ENCODE results near the gene C16orf54.
"Not testable (repeated sequence)": the region's sequence is repeated elsewhere in the genome, so short reads cannot be mapped to it uniquely, and the experiment has no call there.

C16orf54 gene

DNA sequence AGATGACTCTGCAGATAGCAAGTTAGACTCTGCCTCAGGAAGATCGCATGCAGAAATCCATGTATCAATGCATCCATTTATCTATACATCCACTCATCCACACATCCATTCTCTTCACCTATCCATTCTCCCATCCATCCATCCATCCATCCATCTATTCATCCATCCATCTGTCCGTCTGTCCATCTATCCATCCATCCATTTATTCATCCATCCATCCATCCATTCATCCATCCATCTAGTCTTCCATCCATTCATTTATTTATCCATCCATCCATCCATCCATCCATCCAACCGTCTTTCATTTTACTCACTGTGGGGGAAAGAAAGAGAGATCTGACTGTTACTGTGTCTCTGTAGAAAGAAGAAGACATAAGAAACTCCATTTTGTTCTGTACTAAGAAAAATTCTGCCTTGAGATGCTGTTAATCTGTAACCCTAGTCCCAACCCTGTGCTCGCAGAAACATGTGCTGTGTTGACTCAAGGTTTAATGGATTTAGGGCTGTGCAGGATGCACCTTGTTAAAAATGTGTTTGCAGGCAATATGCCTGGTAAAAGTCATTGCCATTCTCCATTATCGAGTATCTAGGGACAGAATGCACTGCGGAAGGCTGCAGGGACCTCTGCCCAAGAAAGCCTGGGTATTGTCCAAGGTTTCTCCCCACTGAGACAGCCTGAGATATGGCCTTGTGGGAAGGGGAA lies 5.7 kb downstream of the C16orf54 start:
- DNase-seq (ENCODE audit: low spot score) = not testable (repeated sequence)

DNA sequence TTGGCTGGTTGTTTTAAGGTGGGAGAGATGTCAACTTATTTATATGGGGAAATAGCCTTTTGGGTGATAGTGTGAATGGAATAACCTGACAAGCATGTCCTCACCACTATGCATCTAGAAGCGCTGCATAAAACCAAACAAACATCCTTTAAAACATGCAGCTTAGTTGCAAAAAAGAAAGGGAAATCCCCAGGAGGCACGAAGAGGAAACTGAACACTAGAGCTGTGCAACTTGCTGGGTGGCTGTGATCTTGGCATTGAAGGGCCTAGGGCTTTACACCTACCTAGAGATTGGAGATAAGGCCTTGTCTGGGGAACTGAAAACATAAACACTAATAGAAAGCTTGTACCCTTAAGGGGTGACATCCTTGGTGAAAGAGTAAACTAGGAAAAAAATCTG lies 7.3 kb downstream of the C16orf54 start:
- DNase-seq (ENCODE audit: low spot score) = peak; percentile 82

DNA sequence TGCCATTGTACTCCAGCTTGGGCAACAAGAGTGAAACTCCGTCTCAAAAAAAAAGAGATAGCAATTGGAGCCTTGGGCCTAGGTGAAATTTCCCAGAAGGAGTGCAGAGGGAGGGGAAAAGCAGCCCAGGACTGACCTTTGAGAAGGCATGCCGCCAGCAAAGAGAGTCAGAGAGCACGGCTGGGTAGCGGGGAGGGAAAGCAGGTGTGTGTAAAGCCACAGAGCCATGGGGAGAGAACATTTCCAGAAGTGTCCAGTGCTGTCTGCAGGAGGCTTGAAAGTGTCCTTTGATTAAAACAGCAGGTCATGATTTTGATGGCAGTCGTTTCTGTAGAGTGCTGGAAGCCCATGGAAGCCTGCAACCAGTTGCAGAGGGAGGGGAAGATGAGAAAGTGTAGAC lies 8.1 kb downstream of the C16orf54 start:
- no peak for DNase-seq (ENCODE audit: low spot score)

DNA sequence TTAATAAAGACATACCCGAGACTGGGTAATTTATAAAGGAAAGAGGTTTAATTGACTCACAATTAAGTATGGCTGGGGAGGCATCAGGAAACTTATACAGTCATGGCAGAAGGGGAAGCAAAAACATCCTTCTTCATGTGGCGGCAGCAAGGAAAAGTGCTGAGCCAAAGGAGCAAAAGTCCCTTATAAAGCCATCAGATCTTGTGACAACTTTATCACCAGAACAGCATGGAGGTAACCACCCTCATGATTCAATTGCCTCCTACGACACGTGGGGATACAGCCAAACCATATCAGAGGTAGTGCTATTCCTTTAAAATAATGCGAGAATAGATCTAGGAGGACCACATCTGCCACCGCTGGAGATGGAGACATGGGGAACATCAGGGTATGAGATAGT lies 9.0 kb downstream of the C16orf54 start:
- no peak for DNase-seq (ENCODE audit: low spot score)

DNA sequence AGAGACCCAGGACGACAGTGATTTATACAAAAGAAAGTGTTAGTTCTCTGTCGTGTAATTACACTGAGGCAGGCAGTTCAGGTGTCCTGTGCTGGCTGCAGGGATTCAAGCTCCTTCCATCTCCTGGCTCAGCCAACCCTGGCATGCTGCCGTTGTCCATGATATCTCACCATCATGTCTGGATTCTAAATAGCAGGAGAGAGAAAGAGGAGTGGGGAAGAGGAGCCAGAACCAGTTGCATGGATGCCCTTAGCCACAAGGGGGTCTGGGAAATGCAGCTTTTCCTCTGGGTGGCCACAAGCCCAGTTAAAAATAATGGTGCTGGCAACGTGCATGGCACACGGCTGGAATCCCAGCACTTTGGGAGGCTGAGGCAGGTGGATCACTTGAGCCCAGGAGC lies 9.7 kb downstream of the C16orf54 start:
- DNase-seq (ENCODE audit: low spot score) = no peak

DNA sequence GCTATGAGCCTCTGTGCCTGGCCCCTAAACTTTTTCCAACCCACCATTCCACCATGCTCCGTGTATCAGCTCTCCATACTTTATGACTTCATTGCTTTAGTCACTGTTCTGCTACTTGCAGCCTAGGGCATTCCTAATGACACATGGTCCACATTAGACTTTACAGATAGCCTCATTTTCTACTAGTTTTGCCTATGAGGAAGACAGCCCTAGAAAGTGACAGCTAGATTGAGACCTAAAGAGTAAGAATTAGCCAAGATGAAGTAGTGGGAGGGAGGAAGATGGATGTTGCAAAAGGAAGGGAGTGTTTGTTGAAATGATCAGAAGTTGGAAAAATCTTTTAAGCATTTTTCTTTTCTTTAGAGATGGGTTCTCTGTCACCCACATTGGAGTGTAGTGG lies 11.0 kb downstream of the C16orf54 start:
- DNase-seq (ENCODE audit: low spot score) = no peak

DNA sequence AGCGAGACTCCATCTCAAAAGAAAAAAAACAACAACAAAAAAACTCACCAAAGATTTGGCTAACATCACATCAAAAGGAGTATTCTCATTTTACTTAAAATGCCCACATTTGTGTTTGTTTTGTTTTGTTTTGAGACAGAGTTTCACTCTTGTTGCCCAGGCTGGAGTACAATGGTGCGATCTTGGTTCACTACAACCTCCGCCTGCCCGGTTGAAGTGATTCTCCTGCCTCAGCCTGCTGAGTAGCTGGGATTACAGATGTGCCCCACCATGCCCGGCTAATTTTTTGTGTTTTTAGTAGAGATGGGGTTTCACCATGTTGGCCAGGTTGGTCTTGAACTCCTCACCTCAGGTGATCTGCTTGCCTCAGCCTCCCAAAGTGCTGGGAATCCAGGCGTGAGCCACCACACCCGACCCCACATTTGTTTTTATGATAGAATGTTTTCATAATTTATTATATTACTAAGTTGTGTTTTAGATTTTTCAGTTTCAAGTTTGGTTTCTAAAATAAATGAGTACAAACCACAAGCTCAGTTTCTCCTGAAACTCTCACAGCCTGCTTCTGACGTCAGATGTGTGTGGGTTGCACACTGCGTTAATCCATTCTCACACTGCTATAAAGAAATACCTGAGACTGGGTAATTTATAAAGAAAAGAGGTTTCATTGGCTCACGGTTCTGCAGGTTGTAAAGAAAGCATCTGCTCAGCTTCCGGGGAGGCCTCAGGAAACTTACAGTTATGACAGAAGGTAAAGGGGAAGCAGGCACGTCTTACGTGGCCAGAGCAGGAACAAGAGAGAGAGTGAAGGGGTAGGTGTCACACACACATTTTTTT lies 13.8 kb downstream of the C16orf54 start:
- DNase-seq (ENCODE audit: low spot score) = peak; percentile 17

DNA sequence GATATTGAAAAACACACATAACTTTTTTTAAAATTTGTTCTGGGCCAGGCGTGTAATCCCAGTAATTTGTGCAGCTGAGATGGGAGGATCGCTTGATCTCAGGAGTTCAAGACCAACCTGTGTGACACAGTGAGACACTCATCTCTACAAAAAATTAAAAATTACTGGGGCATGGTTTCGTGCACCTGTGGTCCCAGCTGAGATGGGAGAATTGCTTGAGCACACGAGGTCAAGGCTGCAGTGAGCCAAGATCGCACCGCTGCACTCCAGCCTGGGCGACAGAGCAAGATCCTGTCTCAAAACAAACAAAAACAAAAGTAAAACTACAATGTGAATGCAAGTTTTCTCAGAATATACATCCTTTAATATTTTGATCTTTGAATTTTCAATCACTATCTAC lies 15.1 kb downstream of the C16orf54 start:
- no peak for DNase-seq (ENCODE audit: low spot score)

DNA sequence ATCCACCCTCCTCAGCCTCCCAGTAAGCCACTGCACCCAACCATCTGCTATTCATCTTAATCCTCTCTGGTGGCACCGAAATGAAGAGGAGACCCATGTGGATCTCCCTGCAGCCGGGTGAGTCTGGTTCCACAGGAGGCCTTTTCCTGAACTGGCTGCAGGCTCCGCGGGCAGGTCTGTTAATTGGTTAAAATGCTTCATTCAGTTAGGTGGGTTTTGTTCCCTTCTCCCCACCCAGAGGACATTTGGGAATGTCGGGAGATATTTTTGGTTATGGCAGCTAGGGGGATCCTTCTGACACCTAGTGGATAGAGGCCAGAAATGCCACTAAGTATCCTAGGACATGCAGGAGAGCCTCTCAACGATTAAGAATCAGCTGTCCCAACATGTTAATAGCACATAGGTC lies 16.7 kb downstream of the C16orf54 start:
- no peak for DNase-seq (ENCODE audit: low spot score)

DNA sequence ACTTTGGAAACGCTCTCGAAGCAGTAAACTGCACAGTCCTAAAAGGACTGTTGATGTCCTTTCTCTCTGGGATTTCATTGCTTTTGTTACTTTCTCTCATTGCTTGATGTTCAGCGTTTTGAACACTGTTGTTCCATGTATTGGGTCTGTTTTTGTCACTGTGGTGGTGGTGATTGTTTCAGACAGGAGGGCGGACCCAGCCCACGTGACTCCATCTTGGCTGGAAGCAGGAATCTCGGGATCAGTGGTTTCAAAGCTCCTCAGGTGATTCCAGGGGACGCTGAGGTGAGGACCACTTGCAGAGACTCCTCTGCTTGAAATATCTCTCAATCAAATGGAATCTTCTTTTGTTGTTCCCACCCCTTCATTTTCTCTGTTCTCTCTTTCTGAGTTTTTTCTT lies 18.3 kb downstream of the C16orf54 start:
- DNase-seq (ENCODE audit: low spot score) = no peak

DNA sequence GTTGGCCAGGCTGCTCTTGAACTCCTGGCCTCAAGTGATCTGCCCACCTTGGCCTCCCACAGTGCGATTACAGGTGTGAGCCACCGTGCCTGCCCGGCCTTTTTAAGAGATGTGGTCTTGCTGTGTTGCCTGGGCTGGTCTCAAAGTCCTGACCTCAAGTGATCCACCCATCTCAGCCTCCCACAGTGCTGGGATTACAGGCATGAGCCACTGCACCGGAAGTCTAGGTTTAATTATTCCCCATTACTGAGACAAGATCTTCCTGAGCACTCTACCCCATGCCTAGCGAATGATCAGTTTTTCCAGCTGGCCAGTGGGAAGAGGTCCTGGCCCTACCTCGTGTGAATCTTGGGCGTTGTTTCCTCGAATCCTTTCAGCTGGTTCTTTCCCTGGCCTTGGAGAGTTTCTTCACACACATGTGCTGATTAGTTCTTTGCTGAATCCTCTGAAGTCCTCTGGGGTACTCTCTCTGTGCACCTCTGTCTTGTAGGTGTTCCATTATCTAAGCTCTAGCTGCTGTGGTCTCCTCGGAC lies 18.9 kb downstream of the C16orf54 start:
- DNase-seq (ENCODE audit: low spot score) = no peak

DNA sequence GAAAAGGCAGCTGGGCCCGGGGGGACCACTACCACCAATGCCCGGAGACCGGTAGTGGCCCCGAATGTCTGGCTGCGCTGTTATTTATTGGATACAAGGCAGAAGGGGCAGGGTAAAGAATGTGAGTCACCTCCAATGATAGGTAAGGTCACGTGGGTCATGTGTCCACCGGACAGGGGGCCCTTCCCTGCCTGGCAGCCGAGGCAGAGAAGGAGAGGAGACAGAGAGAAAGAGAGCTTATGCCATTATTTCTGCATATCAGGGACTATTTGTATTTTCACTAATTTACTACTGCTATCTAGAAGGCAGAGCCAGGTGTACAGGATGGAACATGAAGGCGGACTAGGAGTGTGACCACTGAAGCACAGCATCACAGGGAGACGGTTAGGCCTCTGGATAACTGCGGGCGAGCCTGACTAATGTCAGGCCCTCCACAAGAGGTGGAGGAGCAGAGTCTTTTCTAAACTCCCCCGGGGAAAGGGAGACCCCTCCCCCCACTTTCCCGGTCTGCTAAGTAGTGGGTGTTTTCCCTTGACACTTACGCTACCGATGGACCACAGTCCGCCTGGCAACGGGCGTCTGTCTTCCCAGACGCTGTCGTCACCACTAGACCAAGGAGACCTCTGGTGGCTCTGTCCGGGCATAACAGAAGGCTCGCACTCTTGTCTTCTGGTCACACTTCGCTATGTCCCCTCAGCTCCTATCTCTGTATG lies 24.5 kb downstream of the C16orf54 start:
- DNase-seq (ENCODE audit: low spot score) = peak; percentile 57

DNA sequence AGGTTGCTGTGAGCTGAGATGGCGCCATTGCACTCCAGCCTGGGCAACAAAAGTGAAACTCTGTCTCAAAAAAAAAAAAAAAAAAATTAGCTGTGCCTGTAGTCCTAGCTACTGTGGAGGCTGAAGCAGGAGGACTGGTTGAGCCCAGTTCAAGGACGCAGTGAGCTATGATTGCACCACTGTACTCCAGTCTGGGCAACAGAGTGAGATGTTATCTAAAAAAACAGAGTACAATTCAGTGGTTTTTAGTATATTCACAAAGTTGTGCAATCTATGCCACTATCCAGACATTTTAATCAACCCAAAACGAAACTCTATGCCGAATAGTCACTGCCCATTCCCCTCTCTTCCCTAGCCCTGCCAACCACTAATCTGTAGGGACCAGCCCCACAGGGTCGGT lies 25.1 kb downstream of the C16orf54 start:
- no peak for DNase-seq (ENCODE audit: low spot score)

DNA sequence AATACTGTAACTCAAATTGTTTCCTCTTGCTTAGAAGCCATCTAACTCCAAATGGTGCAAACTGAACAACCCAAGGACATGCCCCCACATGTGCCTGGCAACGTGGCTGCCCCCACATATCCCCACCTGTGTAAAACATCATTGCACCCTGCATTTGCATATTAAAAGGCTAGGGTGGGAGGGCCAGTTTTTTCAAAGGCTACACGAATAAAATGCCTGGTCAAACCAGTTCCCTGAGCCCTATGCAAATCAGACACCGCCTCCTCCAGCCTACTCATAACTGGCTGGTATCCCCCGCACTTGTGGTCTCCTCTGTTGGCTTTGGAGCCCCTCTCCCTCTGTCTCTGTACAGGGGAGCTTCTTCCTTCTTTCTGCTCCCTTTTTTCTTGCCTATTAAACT lies 26.7 kb downstream of the C16orf54 start:
- DNase-seq (ENCODE audit: low spot score) = no peak

DNA sequence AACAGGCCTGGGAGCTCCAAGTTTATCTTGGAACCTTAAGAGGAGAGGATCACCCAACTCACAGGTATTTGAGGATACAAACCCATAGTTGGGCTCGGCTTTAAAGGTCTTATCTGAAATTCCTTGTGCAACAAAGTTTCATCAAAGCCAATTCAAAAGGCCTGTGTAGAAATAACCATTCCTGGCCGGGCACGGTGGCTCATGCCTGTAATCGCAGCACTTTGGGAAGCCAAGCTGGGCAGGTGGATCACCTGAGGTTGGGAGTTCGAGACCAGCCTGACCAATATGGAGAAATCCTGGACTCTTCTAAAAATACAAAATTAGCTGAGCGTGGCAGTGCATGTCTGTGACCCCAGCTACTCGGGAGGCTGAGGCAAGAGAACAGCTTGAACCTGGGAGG lies 28.7 kb downstream of the C16orf54 start:
- DNase-seq (ENCODE audit: low spot score) = no peak

DNA sequence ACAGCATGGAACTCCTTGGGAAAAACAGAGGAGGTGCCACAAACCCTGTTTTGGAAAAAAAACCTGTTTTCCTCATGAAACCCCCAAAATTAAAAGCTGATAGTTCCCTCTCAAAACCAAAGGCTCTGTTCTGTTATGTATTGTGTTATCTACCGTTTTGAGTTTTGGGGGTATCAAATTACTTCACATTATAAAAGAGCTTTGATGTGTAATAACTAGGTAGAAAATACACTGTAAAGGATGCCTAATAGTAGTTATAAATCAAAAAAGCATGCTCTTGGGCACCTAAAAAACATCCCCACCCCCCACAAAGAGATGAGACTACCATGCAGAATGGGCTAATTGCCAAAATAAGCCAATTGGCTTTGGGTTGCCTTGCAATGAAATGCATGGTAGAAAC lies 30.8 kb downstream of the C16orf54 start:
- no peak for DNase-seq (ENCODE audit: low spot score)

DNA sequence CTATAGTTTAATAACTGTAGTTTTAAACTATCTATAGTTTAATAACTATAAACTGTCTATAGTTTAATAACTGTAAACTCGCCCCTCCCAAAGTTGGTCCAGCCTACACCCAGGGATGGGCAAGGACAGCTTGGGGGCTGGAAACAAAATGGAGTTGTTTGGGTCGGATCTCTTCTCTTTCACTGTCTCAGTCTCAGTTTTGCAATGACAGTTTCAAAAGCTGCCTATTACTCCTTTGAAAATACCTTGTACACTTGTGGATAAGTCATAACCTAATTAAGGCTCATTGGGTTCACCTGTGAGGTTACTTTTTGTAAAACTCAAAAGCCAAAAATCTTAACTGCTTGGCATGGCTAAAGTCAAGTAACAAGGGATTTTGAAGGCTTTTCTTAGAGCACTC lies 31.4 kb downstream of the C16orf54 start:
- no peak for DNase-seq (ENCODE audit: low spot score)

DNA sequence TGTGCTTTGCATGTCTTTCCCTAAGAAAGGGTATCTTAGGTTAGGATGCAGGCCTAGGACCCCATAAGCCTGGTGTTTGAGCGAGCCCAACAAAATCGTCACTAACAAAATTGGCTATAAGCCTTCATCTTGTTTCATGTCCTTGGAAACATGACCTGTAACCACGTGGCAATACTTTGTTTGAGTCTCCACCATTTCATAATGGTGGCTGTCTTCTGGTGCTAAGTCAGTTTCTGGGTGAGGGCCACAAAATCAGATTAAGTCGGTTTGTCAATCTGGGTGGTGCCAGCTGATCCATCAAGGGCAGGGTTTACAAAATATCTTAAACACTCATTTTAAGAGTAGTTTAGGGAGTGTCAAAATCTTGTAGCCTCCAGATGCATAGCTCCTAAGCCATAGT lies 33.0 kb downstream of the C16orf54 start:
- DNase-seq (ENCODE audit: low spot score) = no peak

DNA sequence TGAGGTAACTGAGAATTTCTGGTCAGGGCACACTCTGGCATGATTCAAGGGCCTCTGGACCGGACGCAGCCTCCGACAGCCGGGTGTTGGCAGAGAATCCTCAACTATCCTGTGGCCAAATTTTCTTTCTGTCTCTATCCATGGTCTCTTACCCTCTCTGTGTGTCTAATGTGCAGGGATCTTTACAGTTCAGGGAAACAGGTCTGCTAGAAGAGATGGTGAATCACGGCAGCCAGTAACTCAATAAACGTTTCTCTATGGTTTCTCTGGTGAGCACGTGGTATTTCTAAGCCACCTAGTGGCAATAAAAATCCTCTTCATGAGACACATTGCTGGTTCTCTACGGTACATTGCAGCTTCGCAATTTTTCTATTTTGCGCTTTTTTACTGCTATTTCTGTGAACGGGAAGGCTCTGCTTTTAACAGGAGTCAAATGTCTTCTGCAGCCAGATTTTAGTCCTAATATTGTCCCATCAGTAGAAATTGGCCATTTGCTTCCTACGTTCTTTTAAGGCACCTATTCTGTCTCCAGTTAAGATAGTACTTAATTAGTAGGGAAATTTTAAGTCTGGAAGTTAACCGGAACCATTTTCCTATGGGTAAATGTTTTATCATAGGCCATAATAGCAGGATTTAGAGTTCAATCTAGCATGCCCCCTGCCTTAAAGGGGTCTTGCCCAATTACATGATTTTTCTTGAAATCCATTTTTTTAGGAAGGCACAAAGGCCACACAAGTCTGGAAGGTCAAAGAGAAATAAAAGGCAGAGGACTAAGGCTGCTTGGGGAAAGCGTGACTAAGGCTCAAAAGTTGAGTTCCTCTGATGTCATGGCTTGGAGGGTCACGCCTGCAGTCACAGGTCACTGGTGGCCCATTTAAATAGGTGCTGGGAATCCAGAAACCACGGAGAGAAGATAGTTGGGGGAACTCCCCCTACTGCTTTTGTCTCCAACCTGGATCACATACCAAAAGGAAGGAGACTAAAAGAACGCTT lies 35.3 kb downstream of the C16orf54 start:
- DNase-seq (ENCODE audit: low spot score) = peak; percentile 86

DNA sequence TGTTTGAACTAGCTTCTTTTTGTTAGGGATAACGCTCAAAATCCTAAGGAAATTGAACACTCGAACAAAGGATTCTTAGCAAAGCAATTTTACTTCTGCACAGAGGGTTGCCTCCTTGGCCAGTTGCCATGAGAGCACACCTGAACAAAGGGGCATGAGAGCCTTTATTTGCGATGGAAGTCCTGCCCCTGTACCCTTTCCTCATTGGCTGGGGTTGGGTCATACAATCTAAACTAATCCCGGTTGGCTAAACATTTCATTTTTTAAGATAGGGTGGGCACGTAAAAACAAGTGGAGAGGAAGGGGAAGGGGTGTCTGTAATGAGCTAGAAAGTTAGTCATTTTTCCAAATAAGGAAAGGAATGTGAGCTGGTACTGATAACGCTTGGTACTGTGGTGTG lies 36.1 kb downstream of the C16orf54 start:
- DNase-seq (ENCODE audit: low spot score) = not testable (repeated sequence)

DNA sequence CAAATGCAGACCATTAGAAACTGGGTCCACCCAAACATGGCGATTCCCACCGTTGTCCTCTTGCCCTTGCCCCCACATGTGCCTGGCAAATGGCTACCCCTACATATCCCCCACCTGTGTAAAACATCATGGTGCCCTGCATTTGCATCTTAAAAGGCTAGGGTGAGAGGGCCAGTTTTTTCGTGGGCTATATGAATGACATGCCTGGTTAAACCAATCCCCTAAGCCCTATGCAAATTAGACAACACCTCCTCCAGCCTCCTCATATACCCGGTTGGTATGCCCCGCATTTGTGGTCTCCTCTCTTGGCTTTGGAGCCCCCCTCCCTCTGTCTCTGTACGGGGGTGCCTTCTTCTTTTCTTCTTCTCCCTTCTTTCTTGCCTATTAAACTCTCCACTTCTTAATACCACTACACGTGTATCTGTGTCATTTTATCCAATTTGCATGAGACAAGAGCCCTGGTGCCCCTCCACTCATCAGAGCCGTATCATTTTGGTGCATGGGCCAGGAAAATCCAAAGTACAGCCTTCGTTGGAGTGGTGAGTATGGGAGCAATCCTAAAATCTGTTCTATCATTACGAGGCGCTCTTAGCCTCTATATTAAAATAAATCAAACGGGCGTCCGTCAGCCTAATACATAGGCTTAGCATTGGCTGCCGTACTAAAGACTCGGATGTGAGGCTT lies 36.7 kb downstream of the C16orf54 start:
- no peak for DNase-seq (ENCODE audit: low spot score)

Measured in CD4-positive, alpha-beta T cell treated with Interleukin-2 at 100 ng/mL for 4 hours (primary cell).